Hepatocyte (in vitro differentiated cells): ENCODE data around the gene CABP2. TPM values are rescaled to one million over a fixed set of nuclear protein-coding genes. Genes with fewer than 3 reads are reported as not detected.

Experiments used
- DNase-seq: peaks from one replicate; pipeline ENCODE4 v3.0.0-alpha.2; 2016; ENCODE audit warnings: low spot score
- H2AFZ ChIP-seq: fragments of 200-600 bp; sonication (generic); 2 replicates; pipeline ENCODE4 v1.6.0; 2016; ENCODE audit warnings: antibody characterized with exemption, mild to moderate bottlenecking
- H3K27ac ChIP-seq: fragments of 200-600 bp; sonication (generic); 2 replicates; pipeline ENCODE4 v1.5.1; 2016; ENCODE audit warnings: mild to moderate bottlenecking
- H3K27me3 ChIP-seq: fragments of 200-600 bp; sonication (generic); 2 replicates; pipeline ENCODE4 v1.6.1; 2016
- H3K36me3 ChIP-seq: fragments of 200-600 bp; sonication (generic); replicated peaks from 2 replicates; pipeline ENCODE4 v1.5.1; 2016; ENCODE audit warnings: low read depth; ENCODE audit not compliant: insufficient read depth
- H3K4me1 ChIP-seq: fragments of 200-600 bp; sonication (generic); 2 replicates; pipeline ENCODE4 v1.5.1; 2016; ENCODE audit warnings: mild to moderate bottlenecking, moderate library complexity; ENCODE audit not compliant: insufficient read depth
- H3K4me2 ChIP-seq: fragments of 200-600 bp; sonication (generic); 2 replicates; pipeline ENCODE4 v1.6.0; 2016
- H3K4me3 ChIP-seq: fragments of 200-600 bp; sonication (generic); 2 replicates; pipeline ENCODE4 v1.5.1; 2016; ENCODE audit warnings: mild to moderate bottlenecking
- H3K79me2 ChIP-seq: fragments of 200-600 bp; sonication (generic); 2 replicates; pipeline ENCODE4 v1.6.0; 2017; ENCODE audit warnings: mild to moderate bottlenecking
- H3K9me2 ChIP-seq: fragments of 200-600 bp; sonication (generic); replicated peaks from 2 replicates; pipeline ENCODE4 v1.6.0; 2017; ENCODE audit warnings: mild to moderate bottlenecking; ENCODE audit not compliant: insufficient read depth
- H3K9me3 ChIP-seq: fragments of 200-600 bp; sonication (generic); 2 replicates; pipeline ENCODE4 v1.5.1; 2016; ENCODE audit warnings: low read depth, mild to moderate bottlenecking
- H4K20me1 ChIP-seq: fragments of 200-600 bp; sonication (generic); 2 replicates; pipeline ENCODE4 v1.6.0; 2016; ENCODE audit warnings: mild to moderate bottlenecking; ENCODE audit not compliant: insufficient read depth, poor library complexity, severe bottlenecking
- CTCF ChIP-seq: fragments of 200-600 bp; sonication (generic); IDR thresholded peaks from 2 replicates; pipeline ENCODE4 v1.5.1; 2016; ENCODE audit warnings: antibody characterized with exemption, mild to moderate bottlenecking; ENCODE audit not compliant: poor library complexity
- EZH2 ChIP-seq: fragments of 200-600 bp; sonication (generic); IDR thresholded peaks from 2 replicates; pipeline ENCODE4 v1.6.1; 2016; ENCODE audit warnings: antibody characterized with exemption, mild to moderate bottlenecking, borderline replicate concordance
- EZH2phosphoT487 ChIP-seq: fragments of 200-600 bp; sonication (generic); IDR thresholded peaks from one replicate; pipeline ENCODE4 v1.6.1; 2018; ENCODE audit warnings: antibody characterized with exemption, mild to moderate bottlenecking, low read depth, moderate library complexity; ENCODE audit not compliant: unreplicated experiment, severe bottlenecking
- WGBS: methylation state at CpG from one replicate; pipeline ENCODE4 v1.1.6; 2016; ENCODE audit warnings: low lambda C conversion rate; ENCODE audit errors: missing lambda C conversion rate; 5-methylcytosine and 5-hydroxymethylcytosine counted together
- polyA plus RNA-seq: library from polyadenylated mRNA; unstranded; fragments of >200 nt; fragmentation: Nextera tagmentation; extraction: Ambion mirVana; gene quantifications from 2 replicates; pipeline ENCODE4 v1.2.1, GENCODE V29; 2016
- total RNA-seq: library from RNA; depleted of rRNA; stranded (reverse); fragments of >200 nt; gene quantifications from 2 replicates; pipeline ENCODE4 v1.2.3, GENCODE V29; 2014

CABP2 gene
- total and polyA plus RNA-seq, 2 experiments from 2014 or later, result not detected

GRCh38 chr11:67519726-67520125 is 3.5 kb downstream of the CABP2 start:
- DNase-seq, result no peak
- Histone ChIP-seq H3K4me3 (no peak overlapping the region), H3K36me3 (no peaks in the 10 kb centered on the region), H3K27ac (no peak overlapping the region), H3K4me2 (no peak overlapping the region), H2AFZ (no peak overlapping the region), H3K4me1 (no peaks in the 10 kb centered on the region), H3K79me2 (no peaks in the 10 kb centered on the region), H4K20me1 (no peaks in the 10 kb centered on the region), H3K9me3 (no peaks in the 10 kb centered on the region), H3K27me3 (no peaks in the 10 kb centered on the region), H3K9me2 (no peaks in the 10 kb centered on the region)
- WGBS, result 94% methylated on average over 14 of the region's 32 CpGs
- TF ChIP-seq CTCF (no peak), EZH2 (no peak), EZH2phosphoT487 (no peak)

- Histone ChIP-seq H3K9me3 (no peaks in the 10 kb centered on the region), H3K27ac (no peak overlapping the region), H2AFZ (no peak overlapping the region), H3K79me2 (no peaks in the 10 kb centered on the region), H3K36me3 (no peaks in the 10 kb centered on the region), H4K20me1 (no peaks in the 10 kb centered on the region), H3K27me3 (no peaks in the 10 kb centered on the region), H3K4me3 (no peak overlapping the region), H3K4me1 (no peaks in the 10 kb centered on the region), H3K4me2 (no peak overlapping the region), H3K9me2 (no peaks in the 10 kb centered on the region)
- WGBS, result 71% methylated on average over 8 of the region's 10 CpGs
- no peak for DNase-seq
- TF ChIP-seq EZH2phosphoT487, result no peak
- TF ChIP-seq EZH2, result no peak
- no peak for TF ChIP-seq CTCF
Measured at GRCh38 chr11:67517784-67518552, 5.3 kb downstream of the CABP2 start.

DNA sequence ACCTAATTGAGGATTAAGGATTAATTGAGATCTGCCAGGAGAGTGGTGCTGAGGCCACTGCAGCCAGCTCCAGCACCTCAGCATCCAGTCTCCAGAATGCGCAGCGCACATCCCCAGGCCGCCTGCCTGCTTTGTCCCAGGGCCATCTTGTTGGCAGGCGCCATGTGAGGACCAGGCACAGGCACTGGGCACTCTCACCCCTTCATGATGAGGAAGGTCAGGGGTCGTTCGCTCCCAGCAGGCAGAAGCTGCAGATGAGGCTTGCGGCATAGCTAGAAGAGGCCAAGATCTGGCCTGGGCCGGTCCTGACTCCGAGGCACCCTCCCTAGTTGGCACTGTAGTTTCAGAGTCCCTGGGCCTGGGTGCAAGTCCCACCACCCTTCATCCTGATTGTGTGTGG is 6.4 kb downstream of the CABP2 start:
- no peaks in the 10 kb centered on the region for H3K79me2 ChIP-seq
- no peaks in the 10 kb centered on the region for H3K9me2 ChIP-seq
- DNase-seq, result no peak
- H3K4me2 ChIP-seq, result no peak overlapping the region
- H4K20me1 ChIP-seq, result no peaks in the 10 kb centered on the region
- H3K36me3 ChIP-seq, result no peaks in the 10 kb centered on the region
- H3K4me1 ChIP-seq, result no peaks in the 10 kb centered on the region
- WGBS, result 92% methylated on average over 9 of the region's 9 CpGs
- no peak overlapping the region for H3K4me3 ChIP-seq
- no peak overlapping the region for H2AFZ ChIP-seq
- no peaks in the 10 kb centered on the region for H3K9me3 ChIP-seq
- TF ChIP-seq CTCF (no peak), EZH2phosphoT487 (no peak), EZH2 (no peak)
- H3K27ac ChIP-seq, result no peak overlapping the region
- H3K27me3 ChIP-seq, result no peaks in the 10 kb centered on the region
